ENCODE results near the gene PLCH1.
A peak's percentile ranks its signal among the peaks of the same experiment; 100 is the strongest.

Gene PLCH1

GRCh38 chr3:155753038-155753639, 8.3 kb upstream of the PLCH1 start:
- H3K27ac ChIP-seq = no peak overlapping the region
- TF ChIP-seq CTCF (conservative IDR thresholded peaks at IDR 0.05) (peak; percentile 86), ZFX (IDR thresholded peaks at IDR 0.05) (no peak)

- H3K27ac ChIP-seq = no peak overlapping the region
- TF ChIP-seq CTCF (conservative IDR thresholded peaks at IDR 0.05) = no peak
- no peak for TF ChIP-seq ZFX (IDR thresholded peaks at IDR 0.05)
These were observed 3.9 kb upstream of the PLCH1 start for GRCh38 chr3:155748611-155749365.

GRCh38 chr3:155747946-155748290, 3.0 kb upstream of the PLCH1 start:
- TF ChIP-seq CTCF (conservative IDR thresholded peaks at IDR 0.05) (no peak), ZFX (IDR thresholded peaks at IDR 0.05) (no peak)
- H3K27ac ChIP-seq = no peak overlapping the region

GRCh38 chr3:155747286-155747945, 2.5 kb upstream of the PLCH1 start:
- TF ChIP-seq CTCF (conservative IDR thresholded peaks at IDR 0.05) (no peak), ZFX (IDR thresholded peaks at IDR 0.05) (no peak)
- no peak overlapping the region for H3K27ac ChIP-seq

GRCh38 chr3:155746703-155747102, 1.8 kb upstream of the PLCH1 start:
- H3K27ac ChIP-seq = no peak overlapping the region
- TF ChIP-seq ZFX (IDR thresholded peaks at IDR 0.05) (no peak), CTCF (conservative IDR thresholded peaks at IDR 0.05) (no peak)

GRCh38 chr3:155745795-155746550, 1.1 kb upstream of the PLCH1 start:
- no peak overlapping the region for H3K27ac ChIP-seq
- TF ChIP-seq CTCF (conservative IDR thresholded peaks at IDR 0.05) = no peak
- no peak for TF ChIP-seq ZFX (IDR thresholded peaks at IDR 0.05)

Data from C4-2B (cell line).